ENCODE results near the gene MYT1.

DNA sequence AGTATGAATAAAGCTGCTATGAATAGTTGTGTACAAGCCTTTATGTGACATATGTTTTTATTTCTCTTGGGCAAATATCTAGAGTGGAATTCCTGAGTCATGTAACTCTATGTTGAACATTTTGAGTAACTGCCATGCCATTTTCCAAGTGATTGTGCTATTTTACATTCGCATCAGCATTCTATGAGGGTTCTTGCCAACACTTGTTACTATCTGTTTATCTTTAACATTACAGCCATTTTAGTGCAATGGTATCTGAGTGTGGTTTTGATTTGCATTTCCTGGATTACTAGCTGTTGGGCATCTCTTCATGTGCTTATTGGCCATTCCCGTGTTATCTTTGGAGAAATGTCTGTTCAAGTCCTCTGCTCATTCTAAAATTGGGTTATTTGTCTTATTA lies 19.1 kb downstream of the MYT1 start:
- TF ChIP-seq RAD21 (conservative IDR thresholded peaks at IDR 0.05): no peak
- TF ChIP-seq, protein P1, sequence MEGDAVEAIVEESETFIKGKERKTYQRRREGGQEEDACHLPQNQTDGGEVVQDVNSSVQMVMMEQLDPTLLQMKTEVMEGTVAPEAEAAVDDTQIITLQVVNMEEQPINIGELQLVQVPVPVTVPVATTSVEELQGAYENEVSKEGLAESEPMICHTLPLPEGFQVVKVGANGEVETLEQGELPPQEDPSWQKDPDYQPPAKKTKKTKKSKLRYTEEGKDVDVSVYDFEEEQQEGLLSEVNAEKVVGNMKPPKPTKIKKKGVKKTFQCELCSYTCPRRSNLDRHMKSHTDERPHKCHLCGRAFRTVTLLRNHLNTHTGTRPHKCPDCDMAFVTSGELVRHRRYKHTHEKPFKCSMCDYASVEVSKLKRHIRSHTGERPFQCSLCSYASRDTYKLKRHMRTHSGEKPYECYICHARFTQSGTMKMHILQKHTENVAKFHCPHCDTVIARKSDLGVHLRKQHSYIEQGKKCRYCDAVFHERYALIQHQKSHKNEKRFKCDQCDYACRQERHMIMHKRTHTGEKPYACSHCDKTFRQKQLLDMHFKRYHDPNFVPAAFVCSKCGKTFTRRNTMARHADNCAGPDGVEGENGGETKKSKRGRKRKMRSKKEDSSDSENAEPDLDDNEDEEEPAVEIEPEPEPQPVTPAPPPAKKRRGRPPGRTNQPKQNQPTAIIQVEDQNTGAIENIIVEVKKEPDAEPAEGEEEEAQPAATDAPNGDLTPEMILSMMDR (IDR thresholded peaks at IDR 0.05; ENCODE audit: poor library complexity, severe bottlenecking): no peak
- TF ChIP-seq TAF1 (IDR thresholded peaks at IDR 0.05; ENCODE audit: low read depth): no peak
- no peak for TF ChIP-seq EP300 (conservative IDR thresholded peaks at IDR 0.05; ENCODE audit: poor library complexity, severe bottlenecking)
- no peak for TF ChIP-seq SMC3 (conservative IDR thresholded peaks at IDR 0.05; ENCODE audit: poor library complexity)
- no peak for TF ChIP-seq POLR2AphosphoS5 (IDR thresholded peaks at IDR 0.05)
- TF ChIP-seq, protein P2, sequence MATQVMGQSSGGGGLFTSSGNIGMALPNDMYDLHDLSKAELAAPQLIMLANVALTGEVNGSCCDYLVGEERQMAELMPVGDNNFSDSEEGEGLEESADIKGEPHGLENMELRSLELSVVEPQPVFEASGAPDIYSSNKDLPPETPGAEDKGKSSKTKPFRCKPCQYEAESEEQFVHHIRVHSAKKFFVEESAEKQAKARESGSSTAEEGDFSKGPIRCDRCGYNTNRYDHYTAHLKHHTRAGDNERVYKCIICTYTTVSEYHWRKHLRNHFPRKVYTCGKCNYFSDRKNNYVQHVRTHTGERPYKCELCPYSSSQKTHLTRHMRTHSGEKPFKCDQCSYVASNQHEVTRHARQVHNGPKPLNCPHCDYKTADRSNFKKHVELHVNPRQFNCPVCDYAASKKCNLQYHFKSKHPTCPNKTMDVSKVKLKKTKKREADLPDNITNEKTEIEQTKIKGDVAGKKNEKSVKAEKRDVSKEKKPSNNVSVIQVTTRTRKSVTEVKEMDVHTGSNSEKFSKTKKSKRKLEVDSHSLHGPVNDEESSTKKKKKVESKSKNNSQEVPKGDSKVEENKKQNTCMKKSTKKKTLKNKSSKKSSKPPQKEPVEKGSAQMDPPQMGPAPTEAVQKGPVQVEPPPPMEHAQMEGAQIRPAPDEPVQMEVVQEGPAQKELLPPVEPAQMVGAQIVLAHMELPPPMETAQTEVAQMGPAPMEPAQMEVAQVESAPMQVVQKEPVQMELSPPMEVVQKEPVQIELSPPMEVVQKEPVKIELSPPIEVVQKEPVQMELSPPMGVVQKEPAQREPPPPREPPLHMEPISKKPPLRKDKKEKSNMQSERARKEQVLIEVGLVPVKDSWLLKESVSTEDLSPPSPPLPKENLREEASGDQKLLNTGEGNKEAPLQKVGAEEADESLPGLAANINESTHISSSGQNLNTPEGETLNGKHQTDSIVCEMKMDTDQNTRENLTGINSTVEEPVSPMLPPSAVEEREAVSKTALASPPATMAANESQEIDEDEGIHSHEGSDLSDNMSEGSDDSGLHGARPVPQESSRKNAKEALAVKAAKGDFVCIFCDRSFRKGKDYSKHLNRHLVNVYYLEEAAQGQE (IDR thresholded peaks at IDR 0.05; ENCODE audit: borderline replicate concordance): no peak
- no peak for TF ChIP-seq MXI1 (conservative IDR thresholded peaks at IDR 0.05; ENCODE audit: poor library complexity, severe bottlenecking)
- no peak for TF ChIP-seq EZH2 (IDR thresholded peaks at IDR 0.05; ENCODE audit: borderline replicate concordance, insufficient read depth, low read length, poor library complexity, severe bottlenecking)

All from neural cell (in vitro differentiated cells).